ENCODE measurements around the gene TEX14. TPM values are rescaled to one million over a fixed set of nuclear protein-coding genes. Genes with fewer than 3 reads are reported as not detected.

TEX14 gene
- total and polyA plus RNA-seq, 7 donors: 0.05 to 3.5 (median 0.11) TPM; not detected in 1

GRCh38 chr17:58621174-58621573, 70.7 kb downstream of the TEX14 start:
- ATAC-seq: no peak
- no peak for TF ChIP-seq CTCF (IDR thresholded peaks at IDR 0.05)

GRCh38 chr17:58618336-58618735, 73.5 kb downstream of the TEX14 start:
- H3K36me3 ChIP-seq (ENCODE audit: insufficient read depth in 1 of 2, low read depth in 1 of 2): no peaks in the 10 kb centered on the region
- TF ChIP-seq CTCF (IDR thresholded peaks at IDR 0.05): no peak
- H3K4me1 ChIP-seq: no peaks in the 10 kb centered on the region
- H3K27ac ChIP-seq: no peak overlapping the region
- no peaks in the 10 kb centered on the region for H3K9me3 ChIP-seq
- H3K27me3 ChIP-seq (ENCODE audit: insufficient read depth in 3 of 3, low read length in 2 of 3): no peaks in the 10 kb centered on the region
- DNase-seq (no peak), ATAC-seq (no peak)
- intact Hi-C loops (cut with DNase I): no loop called here
- WGBS, 3 donors: 36 to 39% (median 36%) methylated on average over 2 of the region's 2 CpGs
- no peak overlapping the region for H3K4me3 ChIP-seq

More at GRCh38 chr17:58621174-58621573, 70.7 kb downstream of the TEX14 start:
- H3K4me1 ChIP-seq: no peaks in the 10 kb centered on the region
- WGBS, 3 donors: 47 to 71% (median 71%) methylated on average over 3 of the region's 3 CpGs
- H3K27ac ChIP-seq: no peak overlapping the region
- no peak overlapping the region for H3K4me3 ChIP-seq
- no peaks in the 10 kb centered on the region for H3K9me3 ChIP-seq
- DNase-seq: no peak
- no peaks in the 10 kb centered on the region for H3K27me3 ChIP-seq (ENCODE audit: insufficient read depth in 3 of 3, low read length in 2 of 3)
- intact Hi-C loops (cut with DNase I): loop anchor here in 1 of 2 donors (2.0 kb wide), 1 partner anchor 20 kb away; no protein-coding TSS in a partner anchor
- no peaks in the 10 kb centered on the region for H3K36me3 ChIP-seq (ENCODE audit: insufficient read depth in 1 of 2, low read depth in 1 of 2)

GRCh38 chr17:58617563-58617962, 74.3 kb downstream of the TEX14 start:
- Histone ChIP-seq H3K36me3 (ENCODE audit: insufficient read depth in 1 of 2, low read depth in 1 of 2) (no peaks in the 10 kb centered on the region), H3K27me3 (ENCODE audit: insufficient read depth in 3 of 3, low read length in 2 of 3) (no peaks in the 10 kb centered on the region), H3K27ac (no peak overlapping the region), H3K4me3 (no peak overlapping the region), H3K4me1 (no peaks in the 10 kb centered on the region), H3K9me3 (no peaks in the 10 kb centered on the region)
- TF ChIP-seq CTCF (IDR thresholded peaks at IDR 0.05): no peak
- no peak for ATAC-seq
- 59 to 67% (median 62%) methylated on average over 3 of the region's 3 CpGs for WGBS, 3 donors
- DNase-seq: no peak
- intact Hi-C loops (cut with DNase I): no loop called here

GRCh38 chr17:58615768-58616659, 75.8 kb downstream of the TEX14 start:
- Histone ChIP-seq H3K27me3 (ENCODE audit: insufficient read depth in 3 of 3, low read length in 2 of 3) (no peaks in the 10 kb centered on the region), H3K36me3 (ENCODE audit: insufficient read depth in 1 of 2, low read depth in 1 of 2) (no peaks in the 10 kb centered on the region), H3K27ac (no peak overlapping the region), H3K9me3 (no peaks in the 10 kb centered on the region), H3K4me3 (no peak overlapping the region), H3K4me1 (no peaks in the 10 kb centered on the region)
- intact Hi-C loops (cut with DNase I): no loop called here
- TF ChIP-seq CTCF (IDR thresholded peaks at IDR 0.05): no peak
- DNase-seq (no peak), ATAC-seq (no peak)
- 76 to 79% (median 79%) methylated on average over 5 of the region's 5 CpGs for WGBS, 3 donors
